ENCODE data around the gene SBK1. TPM values are rescaled to one million over a fixed set of nuclear protein-coding genes. Genes with fewer than 3 reads are reported as not detected.

Gene SBK1
- polyA plus RNA-seq, 2 of the 4 experiments (the other 2 are of a cell fraction) = 0.13 to 0.43 TPM

DNA sequence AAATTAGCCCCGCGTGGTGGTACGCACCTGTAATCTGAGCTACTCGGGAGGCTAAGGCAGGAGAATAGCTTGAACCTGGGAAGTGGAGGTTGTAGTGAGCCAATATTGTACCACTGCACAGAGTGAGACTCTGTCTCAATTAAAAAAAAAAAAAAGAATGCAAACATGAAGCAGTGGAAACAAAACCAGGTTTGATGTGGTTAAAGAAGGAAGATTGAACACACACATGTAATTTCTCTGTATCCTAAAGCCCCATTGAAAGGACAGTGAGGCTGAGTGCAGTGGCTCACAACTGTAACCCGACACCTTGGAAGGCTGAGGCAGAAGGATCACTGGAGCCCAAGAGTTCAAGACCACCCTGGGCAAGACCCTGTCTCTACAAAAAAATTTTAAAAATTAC, 26.5 kb upstream of the SBK1 start:
- H3K27ac ChIP-seq = no peak overlapping the region
- no peak overlapping the region for H3K4me3 ChIP-seq
- 0 out of 3 replicates have a peak, but pooled peaks cover 2% of the 10 kb centered on the region for H3K9me3 ChIP-seq
- DNase-seq (ENCODE audit: low read depth in 1 of 2, low spot score in 1 of 2) (no peak), FAIRE-seq (no peak), ATAC-seq (no peak)
- WGBS (ENCODE audit: missing lambda C conversion rate) = 71% methylated on average over 5 of the region's 5 CpGs
- ChIA-PET CTCF (interaction anchor here (1.0 to 6.2 kb wide), 2 partner anchors 12 to 51 kb away, joined by 3 to 41 read pairs; no protein-coding TSS in a partner anchor), POLR2A (no interaction called here)
- H3K4me1 ChIP-seq = no peaks in the 10 kb centered on the region
- no peak overlapping the region for H3K4me2 ChIP-seq
- TF ChIP-seq POLR2AphosphoS2 (conservative IDR thresholded peaks at IDR 0.05; ENCODE audit: low read length) (no peak), EP300 (IDR thresholded peaks at IDR 0.05) (no peak), FOSL2 (IDR thresholded peaks at IDR 0.05) (no peak), FOSL2 (CRISPR knock-in tag; IDR thresholded peaks at IDR 0.05) (no peak), HOXA7 (CRISPR knock-in tag; IDR thresholded peaks at IDR 0.05) (no peak), NPAS2 (CRISPR knock-in tag; IDR thresholded peaks at IDR 0.05; ENCODE audit: borderline replicate concordance) (no peak), CHD4 (IDR thresholded peaks at IDR 0.05; ENCODE audit: borderline replicate concordance) (no peak), JUNB (IDR thresholded peaks at IDR 0.05) (no peak), RFX5 (IDR thresholded peaks at IDR 0.05) (no peak), FOXS1 (CRISPR knock-in tag; IDR thresholded peaks at IDR 0.05) (no peak), ZSCAN20 (CRISPR knock-in tag; IDR thresholded peaks at IDR 0.05) (no peak), JUN (IDR thresholded peaks at IDR 0.05) (no peak), NFE2L2 (conservative IDR thresholded peaks at IDR 0.05; ENCODE audit: low read length) (no peak), HOXB13 (CRISPR knock-in tag; IDR thresholded peaks at IDR 0.05; ENCODE audit: low read depth) (no peak), PBX3 (IDR thresholded peaks at IDR 0.05) (no peak), RARB (CRISPR knock-in tag; IDR thresholded peaks at IDR 0.05) (no peak), ZC3H11A (IDR thresholded peaks at IDR 0.05) (no peak)

DNA sequence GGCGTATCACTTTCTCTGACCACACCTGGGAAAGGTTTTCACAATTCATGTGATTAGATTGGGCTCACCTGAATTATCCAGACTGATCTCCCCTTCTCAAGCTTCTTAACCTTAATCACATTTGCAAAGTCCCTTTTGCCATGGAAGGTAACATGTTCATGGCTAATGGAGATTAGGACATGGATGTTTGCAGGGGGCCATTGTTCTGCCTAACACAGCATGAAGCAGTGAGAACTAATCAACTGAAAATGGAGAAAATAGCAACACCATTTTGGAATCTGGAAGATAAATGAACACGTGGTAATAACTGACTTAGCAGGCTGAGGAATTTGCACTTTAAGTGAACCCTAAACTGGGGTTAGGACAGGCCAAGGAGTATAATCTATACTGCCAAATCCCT, 25.0 kb upstream of the SBK1 start:
- FAIRE-seq = no peak
- no peaks in the 10 kb centered on the region for H3K4me1 ChIP-seq
- H3K27ac ChIP-seq = no peak overlapping the region
- TF ChIP-seq FOXS1 (CRISPR knock-in tag; IDR thresholded peaks at IDR 0.05) (no peak), BHLHE40 (IDR thresholded peaks at IDR 0.05; ENCODE audit: low read depth, low read length) (no peak), RFX5 (IDR thresholded peaks at IDR 0.05) (no peak), RARB (CRISPR knock-in tag; IDR thresholded peaks at IDR 0.05) (no peak), NFE2L2 (conservative IDR thresholded peaks at IDR 0.05; ENCODE audit: low read length) (no peak), NR3C1 (IDR thresholded peaks at IDR 0.05) (no peak), CBX8 (IDR thresholded peaks at IDR 0.05) (no peak)
- TF ChIP-seq, protein P1, sequence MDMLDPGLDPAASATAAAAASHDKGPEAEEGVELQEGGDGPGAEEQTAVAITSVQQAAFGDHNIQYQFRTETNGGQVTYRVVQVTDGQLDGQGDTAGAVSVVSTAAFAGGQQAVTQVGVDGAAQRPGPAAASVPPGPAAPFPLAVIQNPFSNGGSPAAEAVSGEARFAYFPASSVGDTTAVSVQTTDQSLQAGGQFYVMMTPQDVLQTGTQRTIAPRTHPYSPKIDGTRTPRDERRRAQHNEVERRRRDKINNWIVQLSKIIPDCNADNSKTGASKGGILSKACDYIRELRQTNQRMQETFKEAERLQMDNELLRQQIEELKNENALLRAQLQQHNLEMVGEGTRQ (IDR thresholded peaks at IDR 0.05) = no peak
- WGBS (ENCODE audit: missing lambda C conversion rate) = 50% methylated on average over 2 of the region's 2 CpGs
- H3K4me2 ChIP-seq = no peak overlapping the region
- no peak for DNase-seq (ENCODE audit: low read depth in 1 of 2, low spot score in 1 of 2)
- ChIA-PET POLR2A (no interaction called here), CTCF (interaction anchor here (1.0 to 6.2 kb wide), 2 partner anchors 8 to 11 kb away, joined by 3 to 41 read pairs; no protein-coding TSS in a partner anchor)
- peaks cover 9% of the 10 kb centered on the region; the same call in 2 of the 3 replicates for H3K9me3 ChIP-seq
- no peak for ATAC-seq
- H3K4me3 ChIP-seq = no peak overlapping the region

DNA sequence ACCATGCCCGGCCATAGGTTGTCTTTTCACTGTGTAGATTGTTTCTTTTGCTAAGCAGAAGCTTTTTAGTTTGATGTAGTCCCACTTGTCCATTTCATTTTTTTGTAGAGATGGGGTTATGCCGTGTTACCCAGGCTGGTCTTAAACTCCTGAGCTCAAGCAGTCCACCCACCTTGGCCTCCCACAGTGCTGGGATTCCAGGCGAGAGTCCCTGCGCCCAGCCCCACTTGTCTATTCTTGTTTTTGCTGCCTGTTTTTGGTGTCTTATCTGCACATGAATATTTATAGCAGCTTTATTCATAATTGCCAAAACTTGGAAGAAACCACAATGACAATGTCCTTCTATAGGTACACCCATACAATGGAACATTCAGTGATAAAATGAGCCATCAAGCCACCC, 18.8 kb upstream of the SBK1 start:
- Histone ChIP-seq H3K4me3 (no peak overlapping the region), H3K4me1 (no peaks in the 10 kb centered on the region; the same call in 2 of the 3 replicates), H3K27ac (no peak overlapping the region), H3K9me3 (peaks cover 9% of the 10 kb centered on the region; the same call in 2 of the 3 replicates), H3K4me2 (no peak overlapping the region)
- TF ChIP-seq, protein P2, sequence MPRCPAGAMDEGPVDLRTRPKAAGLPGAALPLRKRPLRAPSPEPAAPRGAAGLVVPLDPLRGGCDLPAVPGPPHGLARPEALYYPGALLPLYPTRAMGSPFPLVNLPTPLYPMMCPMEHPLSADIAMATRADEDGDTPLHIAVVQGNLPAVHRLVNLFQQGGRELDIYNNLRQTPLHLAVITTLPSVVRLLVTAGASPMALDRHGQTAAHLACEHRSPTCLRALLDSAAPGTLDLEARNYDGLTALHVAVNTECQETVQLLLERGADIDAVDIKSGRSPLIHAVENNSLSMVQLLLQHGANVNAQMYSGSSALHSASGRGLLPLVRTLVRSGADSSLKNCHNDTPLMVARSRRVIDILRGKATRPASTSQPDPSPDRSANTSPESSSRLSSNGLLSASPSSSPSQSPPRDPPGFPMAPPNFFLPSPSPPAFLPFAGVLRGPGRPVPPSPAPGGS (IDR thresholded peaks at IDR 0.05) = no peak
- TF ChIP-seq HMGXB4 (CRISPR knock-in tag; IDR thresholded peaks at IDR 0.05; ENCODE audit: borderline replicate concordance) (no peak), ELK1 (IDR thresholded peaks at IDR 0.05; ENCODE audit: low read depth, low read length) (no peak), TP53 (CRISPR knock-in tag; IDR thresholded peaks at IDR 0.05) (no peak), KDM5A (IDR thresholded peaks at IDR 0.05) (no peak), JUN (IDR thresholded peaks at IDR 0.05) (no peak), MAZ (IDR thresholded peaks at IDR 0.05; ENCODE audit: borderline replicate concordance, low read depth, low read length) (no peak)
- TF ChIP-seq, protein P1 (IDR thresholded peaks at IDR 0.05) = no peak
- ChIA-PET CTCF (interaction anchor here (0.9 to 42.1 kb wide), 2 partner anchors 33 to 44 kb away, joined by 4 to 864 read pairs; partner anchors contain the start of gene SBK1), POLR2A (no interaction called here)
- DNase-seq (ENCODE audit: low read depth in 1 of 2, low spot score in 1 of 2) = no peak
- 59% methylated on average over 4 of the region's 4 CpGs for WGBS (ENCODE audit: missing lambda C conversion rate)
- ATAC-seq = no peak
- FAIRE-seq = no peak
